ENCODE results near the gene TLE1.

- TF ChIP-seq CTCF (conservative IDR thresholded peaks at IDR 0.05; ENCODE audit: low read depth, low read length) (no peak), POLR2A (IDR thresholded peaks at IDR 0.05; ENCODE audit: low read depth, low read length) (no peak), USF2 (IDR thresholded peaks at IDR 0.05; ENCODE audit: low read depth, low read length) (no peak), RAD21 (IDR thresholded peaks at IDR 0.05; ENCODE audit: low read length) (no peak)
Measured at GRCh38 chr9:81678088-81678487, 11.3 kb downstream of the TLE1 start.

All from IMR-90 (cell line).